GM18526 (cell line): ENCODE measurements around the gene AARS2.
A peak's percentile ranks its signal among the peaks of the same experiment; 100 is the strongest.

Source experiments
- POLR2A ChIP-seq: IDR thresholded peaks from 3 replicates; pipeline ENCODE4 v1.6.1; 2011; ENCODE audit not compliant: insufficient read length; ENCODE audit errors: extremely low read depth

Gene AARS2

GRCh38 chr6:44312901-44313788, at the start of gene AARS2:
TSS of gene AARS2 (minus strand) at chr6:44313347. CDS start at chr6:44313323, 24 bp downstream.
- peak; percentile 97 for TF ChIP-seq POLR2A

DNA sequence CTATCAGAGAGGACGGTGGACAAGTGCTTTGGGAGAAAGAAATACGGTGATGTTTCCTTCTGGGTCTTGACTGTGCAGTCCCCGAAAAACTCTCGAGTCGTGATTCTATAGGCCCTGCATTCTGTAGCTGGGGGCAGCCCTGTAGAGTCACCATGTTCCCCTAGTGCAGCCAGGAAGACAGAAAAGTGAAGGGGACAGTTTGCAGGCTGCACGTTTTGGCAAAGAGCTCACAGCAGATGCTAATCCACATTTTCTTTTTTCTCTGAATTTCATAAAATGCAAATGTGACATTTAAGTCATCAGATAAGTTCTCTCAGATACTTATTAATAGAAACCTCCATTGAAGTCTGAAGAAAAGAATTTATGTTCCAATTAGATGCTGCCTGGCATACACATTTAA, 48.8 kb upstream of the AARS2 start:
- no peak for TF ChIP-seq POLR2A

- TF ChIP-seq POLR2A = no peak
Observed at GRCh38 chr6:44359973-44360372, 46.8 kb upstream of the AARS2 start.

- no peak for TF ChIP-seq POLR2A
Observed at GRCh38 chr6:44356487-44356886, 43.3 kb upstream of the AARS2 start.

DNA sequence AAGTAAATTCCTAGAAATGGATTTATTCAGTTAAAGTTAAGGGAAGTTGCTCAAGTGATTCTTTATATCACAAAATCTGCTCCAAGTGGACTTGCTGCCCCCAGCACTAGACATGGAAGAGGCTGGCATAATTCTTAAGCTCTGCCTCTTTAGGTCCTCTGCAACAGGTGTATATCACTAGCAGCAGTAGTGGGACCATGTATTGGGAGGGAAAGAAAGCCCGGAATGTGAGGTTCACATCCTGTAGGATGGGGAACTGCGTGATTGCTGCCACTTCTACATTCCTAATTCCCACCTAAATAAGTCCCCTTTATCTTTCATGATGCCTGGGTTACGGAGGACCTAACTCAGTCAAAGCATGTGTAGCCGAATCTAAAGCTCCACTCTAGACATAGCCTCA, 42.5 kb upstream of the AARS2 start:
- TF ChIP-seq POLR2A = no peak

DNA sequence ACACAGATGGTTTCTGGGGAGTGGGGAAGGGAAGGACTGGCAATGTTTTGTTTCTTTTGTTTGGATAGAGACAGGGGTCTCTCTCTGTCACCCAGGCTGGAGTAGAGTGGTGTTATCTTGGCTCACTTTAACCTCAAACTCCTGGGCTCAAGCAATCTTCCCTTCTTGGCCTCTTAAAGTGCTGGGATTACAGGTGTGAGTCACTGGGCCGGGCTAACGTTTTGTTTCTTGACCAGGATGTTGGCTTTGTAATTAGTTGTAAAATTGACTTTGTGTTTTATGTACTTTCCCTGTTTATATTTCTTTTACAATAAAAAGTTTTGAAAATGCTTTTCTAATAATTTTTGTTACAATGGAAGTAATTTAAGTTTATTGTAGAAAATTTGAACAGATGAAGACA, 40.2 kb upstream of the AARS2 start:
- no peak for TF ChIP-seq POLR2A

GRCh38 chr6:44352259-44352658, 39.1 kb upstream of the AARS2 start:
- no peak for TF ChIP-seq POLR2A

- no peak for TF ChIP-seq POLR2A
Observed at GRCh38 chr6:44349904-44350649, 36.9 kb upstream of the AARS2 start.

DNA sequence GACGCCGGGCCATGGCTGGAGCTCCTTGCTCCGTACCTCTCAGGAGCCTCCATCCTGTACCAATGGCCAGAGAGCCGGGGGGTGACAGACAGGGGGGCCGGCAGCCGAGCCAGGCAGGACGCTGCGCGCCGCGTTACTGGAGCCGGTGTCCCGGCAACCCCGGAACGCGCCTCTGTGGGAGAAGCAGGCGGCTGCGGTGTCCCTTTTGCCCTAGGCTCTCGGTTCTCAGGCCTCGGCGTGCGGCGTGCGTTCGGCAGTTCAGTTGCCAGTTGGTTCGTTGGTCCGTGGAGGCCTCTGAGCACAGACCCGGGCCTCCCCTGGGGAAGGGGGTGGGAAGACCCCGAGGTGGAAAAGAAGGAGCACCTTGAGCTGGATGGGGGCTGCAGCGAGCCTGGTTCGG, 29.3 kb upstream of the AARS2 start, which contains the start of gene SPATS1:
Gene SPATS1, plus strand, starts transcription at position 162 of the 400 bp plus-strand sequence. CDS start 446 bp downstream, outside the sequence.
- TF ChIP-seq POLR2A = no peak

DNA sequence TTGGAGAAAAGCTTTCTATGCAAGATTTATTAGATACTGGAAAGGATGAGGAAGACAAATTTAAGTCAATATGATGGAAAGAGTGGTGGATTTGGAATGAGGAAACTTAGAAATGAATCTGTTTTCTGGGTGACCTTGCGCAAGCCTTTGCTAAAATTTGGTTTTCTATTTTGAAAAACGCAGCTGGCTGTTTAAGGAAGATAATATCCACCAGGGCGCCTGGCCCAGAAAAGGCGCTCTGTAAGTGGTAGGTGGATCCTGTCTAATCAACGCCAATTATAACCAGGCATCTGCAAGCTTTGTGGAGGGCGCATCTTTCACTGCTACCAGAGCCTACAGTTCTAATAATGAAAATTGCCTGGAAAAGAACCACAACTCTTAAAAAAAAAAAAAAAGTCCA, 28.9 kb upstream of the AARS2 start:
- TF ChIP-seq POLR2A = no peak

GRCh38 chr6:44341095-44341890, 28.1 kb upstream of the AARS2 start:
- no peak for TF ChIP-seq POLR2A

- no peak for TF ChIP-seq POLR2A
Observed at GRCh38 chr6:44339763-44340625, 26.8 kb upstream of the AARS2 start.

- TF ChIP-seq POLR2A = no peak
Observed at GRCh38 chr6:44339301-44339700, 26.2 kb upstream of the AARS2 start.

GRCh38 chr6:44338228-44339122, 25.3 kb upstream of the AARS2 start:
- no peak for TF ChIP-seq POLR2A

- no peak for TF ChIP-seq POLR2A
Observed at GRCh38 chr6:44335631-44336030, 22.5 kb upstream of the AARS2 start.
